T-helper 1 cell treated with Interleukin-12 subunit alpha and Interleukin-12 subunit beta and Interleukin-4 antibody, amounts not matched to agents 30 ng/mL and 1 ng/mL, for 36 hours (primary cell): ENCODE results near the gene FEN1. TPM values are rescaled to one million over a fixed set of nuclear protein-coding genes. Genes with fewer than 3 reads are reported as not detected.

ENCODE experiments used
- intact Hi-C: fragments of 100-400 bp; cut with micrococcal nuclease; formaldehyde crosslinking; loops from one replicate; pipeline ENCODE4 v1.15.1; 2024
- total RNA-seq: library from RNA; stranded (reverse); gene quantifications from 2 replicates; pipeline ENCODE4 v1.2.3, GENCODE V29; 2022

Gene FEN1
- total RNA-seq, 1 donor from 2014 or later, result 96.3 TPM

GRCh38 chr11:61815790-61816735 is 23.4 kb downstream of the FEN1 start:
- intact Hi-C loops, result loop anchor here (1.0 to 5.0 kb wide), 5 partner anchors 19 to 655 kb away; partner anchors contain the start of genes FADS3, FEN1, FTH1 and TMEM258

- intact Hi-C loops, result loop anchor here (1.0 to 5.0 kb wide), 6 partner anchors 10 to 656 kb away; partner anchors contain the start of genes FADS3, FTH1 and VPS37C
Observed at GRCh38 chr11:61816736-61817455, 24.2 kb downstream of the FEN1 start, which contains the start of gene FADS1. TSS of gene FADS1 (minus strand) at chr11:61817003. CDS start at chr11:61816929, 74 bp downstream.

- intact Hi-C loops, result loop anchor here (1.0 to 5.0 kb wide), 3 partner anchors 10 to 150 kb away; partner anchors contain the start of gene FTH1
Observed at GRCh38 chr11:61817471-61818202, 24.9 kb downstream of the FEN1 start.

DNA sequence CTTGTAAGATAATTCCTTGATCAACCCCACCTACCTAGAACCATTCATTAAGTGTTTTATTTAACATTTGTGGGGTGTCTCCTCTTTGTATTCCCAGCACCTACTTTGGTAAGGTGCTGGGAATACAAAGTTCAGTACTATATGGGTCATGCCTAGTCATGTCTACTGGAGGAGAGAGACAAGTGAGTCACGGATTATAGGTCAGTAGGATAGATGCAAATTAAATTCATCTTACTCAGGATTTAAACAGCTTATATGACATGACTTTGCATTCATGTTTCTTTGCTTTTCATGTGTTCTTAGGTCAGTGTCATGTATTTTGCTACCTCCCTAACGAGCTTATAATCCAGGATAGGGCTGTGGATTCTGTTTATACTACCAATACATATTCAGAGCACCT is 27.5 kb downstream of the FEN1 start:
- intact Hi-C loops, result no loop called here

DNA sequence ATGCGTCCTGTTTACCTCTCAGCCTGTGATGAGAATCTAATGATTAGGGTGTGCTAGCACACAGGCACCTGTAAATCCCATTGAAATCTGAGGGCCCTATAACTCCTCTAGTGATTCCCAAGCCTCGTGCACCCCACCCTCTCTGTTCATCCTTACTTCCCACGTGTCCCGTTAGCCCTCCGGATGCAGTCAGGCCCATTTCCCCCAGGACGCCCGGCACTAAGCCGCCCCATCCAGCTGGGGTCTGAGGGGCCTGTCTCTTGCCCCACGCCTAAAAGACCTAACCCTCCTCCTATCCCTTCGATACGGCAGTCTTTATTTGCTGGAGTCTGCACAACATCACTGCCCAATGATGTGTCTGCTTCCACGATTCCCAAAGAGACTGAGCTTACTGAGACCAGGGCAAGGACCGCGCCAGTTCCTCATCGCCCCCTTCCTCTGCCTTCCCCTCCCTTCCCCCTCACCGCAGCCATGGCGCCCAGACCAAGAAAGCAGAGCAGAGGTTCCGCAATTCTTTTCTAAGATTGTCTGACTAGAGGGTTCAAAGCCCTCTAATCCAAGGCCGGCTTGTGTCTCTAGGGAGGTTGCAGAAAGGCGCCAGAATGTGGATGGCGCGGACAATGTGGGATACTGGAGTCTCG is 34.3 kb downstream of the FEN1 start:
- intact Hi-C loops, result loop anchor here (1.0 to 5.0 kb wide), 3 partner anchors 10 to 200 kb away; partner anchors contain the start of gene FADS1

- intact Hi-C loops, result loop anchor here (1.0 to 5.0 kb wide), 6 partner anchors 9 to 296 kb away; partner anchors contain the start of genes FADS1, FEN1 and TMEM258
Observed at GRCh38 chr11:61827571-61828378, 35.1 kb downstream of the FEN1 start, which contains the start of gene FADS2. TSS of gene FADS2 (plus strand) at chr11:61828300. CDS start at chr11:61828391, 91 bp downstream.

- intact Hi-C loops, result loop anchor here (1.0 to 5.0 kb wide), 4 partner anchors 8 to 295 kb away; partner anchors contain the start of genes FEN1 and TMEM258
Observed at GRCh38 chr11:61828379-61828628, 35.6 kb downstream of the FEN1 start.

DNA sequence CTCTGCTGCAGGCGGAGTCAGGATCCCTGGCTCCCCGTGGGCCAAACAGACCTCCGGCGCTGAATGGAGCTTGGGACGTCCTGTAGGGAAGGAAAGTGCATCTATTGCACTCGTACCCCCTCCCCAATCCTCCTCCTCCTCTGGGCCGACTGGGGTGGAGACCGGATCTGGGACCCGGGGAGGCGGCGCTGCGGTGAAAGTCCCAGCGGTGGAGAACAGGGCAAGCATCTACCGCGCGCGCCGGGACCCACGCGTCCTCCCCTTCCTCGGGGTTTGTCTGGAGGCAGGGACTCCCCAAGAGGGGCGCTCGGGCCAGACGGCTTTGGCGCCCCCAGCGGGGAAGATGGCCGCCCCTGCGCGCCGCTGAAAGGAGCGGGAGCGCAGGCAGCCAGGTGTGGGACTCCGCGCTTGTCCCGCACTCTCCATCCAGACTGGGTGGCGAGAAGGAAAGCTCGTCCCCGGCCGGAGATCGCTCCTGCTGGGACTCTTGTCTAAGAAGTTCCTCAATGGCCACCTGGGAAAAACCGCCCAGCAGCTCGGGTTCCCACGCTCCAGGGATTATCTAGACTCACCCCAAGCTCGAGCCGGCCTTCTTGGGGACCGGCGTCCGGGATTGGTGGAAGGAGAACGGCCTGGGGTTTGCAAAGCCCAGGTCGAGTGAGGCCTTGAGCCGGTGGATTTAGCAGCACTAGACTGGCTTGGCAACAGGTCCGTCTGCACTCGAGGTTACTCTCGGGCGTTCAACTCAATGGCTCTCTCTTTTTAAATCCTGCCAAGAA is 36.1 kb downstream of the FEN1 start:
- intact Hi-C loops, result loop anchor here (1.0 to 5.0 kb wide), 4 partner anchors 7 to 294 kb away; partner anchors contain the start of genes FEN1 and TMEM258

DNA sequence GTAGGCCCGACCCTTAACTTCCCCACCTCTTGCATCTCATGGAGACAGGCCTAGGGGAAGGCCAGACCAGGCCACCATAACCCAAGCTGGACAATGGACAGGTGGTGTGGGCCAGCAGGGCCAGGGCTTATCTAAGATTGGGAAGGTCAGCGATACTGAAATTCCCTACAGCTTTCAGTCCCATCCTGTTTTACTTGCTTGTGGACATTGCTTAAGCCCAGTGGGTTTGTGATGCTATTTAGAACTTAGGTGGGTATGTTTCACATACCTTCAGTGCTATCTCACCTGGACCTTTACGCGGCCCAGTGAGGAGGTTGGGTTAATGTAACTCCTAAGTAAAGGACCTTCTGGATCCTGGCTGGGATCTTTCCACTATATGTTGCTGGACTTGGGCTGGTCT is 37.1 kb downstream of the FEN1 start:
- intact Hi-C loops, result loop anchor here (5.0 kb wide), 2 partner anchors 197 to 398 kb away; partner anchors contain the start of gene SDHAF2

DNA sequence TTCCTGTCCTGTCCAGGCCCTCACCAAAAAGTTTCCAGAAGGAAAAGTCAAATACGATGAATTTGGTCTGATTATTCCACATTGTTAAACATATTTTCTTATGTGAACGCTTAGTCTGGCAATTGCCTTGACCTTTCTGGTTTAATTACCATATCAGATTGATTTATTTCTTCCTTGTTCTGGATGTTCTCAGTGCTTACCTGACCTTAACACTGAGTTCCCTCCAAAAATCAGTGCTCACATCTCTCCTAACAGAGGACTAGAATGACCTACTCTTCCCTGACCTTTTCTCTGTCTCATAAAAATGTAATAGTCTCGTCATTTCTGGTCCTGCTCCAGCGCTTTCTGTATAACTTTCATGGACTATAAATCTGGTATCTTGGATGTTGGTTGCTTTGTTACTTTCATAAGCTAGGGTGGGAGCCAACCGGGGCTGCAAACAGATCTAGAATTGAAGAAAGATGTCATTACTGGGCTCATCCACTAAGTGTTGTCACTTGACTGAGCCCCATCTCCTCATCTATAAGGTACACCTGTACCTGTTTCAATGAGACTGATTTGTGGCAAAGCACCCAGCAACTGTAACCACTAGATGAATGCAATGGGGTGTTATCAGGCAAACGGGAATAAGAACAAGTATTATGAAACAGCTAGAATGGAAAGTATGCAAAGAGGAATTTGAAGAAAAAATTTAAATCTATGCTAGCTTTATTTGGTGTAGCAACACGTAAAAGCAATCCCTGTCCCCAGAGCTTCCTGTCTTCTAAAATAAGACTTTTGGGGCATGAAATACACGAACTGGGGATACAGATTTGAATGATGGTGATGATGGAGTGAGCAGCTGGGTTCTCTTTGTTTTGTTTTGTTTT is 37.8 kb downstream of the FEN1 start:
- intact Hi-C loops, result loop anchor here (5.0 kb wide), 1 partner anchor 398 kb away; the partner anchor contains the start of gene SDHAF2

DNA sequence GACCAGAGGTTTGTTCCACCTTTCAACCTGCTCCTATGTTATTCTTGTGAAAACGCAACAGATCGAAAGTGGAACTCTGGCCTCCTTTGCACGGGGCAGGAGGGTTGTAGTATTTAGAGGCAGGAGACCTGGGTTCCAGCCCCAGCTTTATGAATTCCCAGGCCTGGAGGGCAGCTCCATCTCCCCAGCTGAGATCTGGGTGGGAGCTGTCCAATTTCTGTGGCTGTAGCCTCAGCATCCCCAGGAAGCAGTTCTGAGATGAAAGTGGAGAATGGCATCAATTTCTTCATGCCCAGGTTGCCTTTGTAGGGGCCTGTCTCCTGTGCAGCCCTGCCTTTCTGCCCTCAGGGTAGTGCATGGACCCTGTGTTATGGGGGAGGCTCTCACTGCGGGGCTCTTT is 39.5 kb downstream of the FEN1 start:
- intact Hi-C loops, result loop anchor here (5.0 kb wide), 1 partner anchor 400 kb away; the partner anchor contains the start of gene SDHAF2

DNA sequence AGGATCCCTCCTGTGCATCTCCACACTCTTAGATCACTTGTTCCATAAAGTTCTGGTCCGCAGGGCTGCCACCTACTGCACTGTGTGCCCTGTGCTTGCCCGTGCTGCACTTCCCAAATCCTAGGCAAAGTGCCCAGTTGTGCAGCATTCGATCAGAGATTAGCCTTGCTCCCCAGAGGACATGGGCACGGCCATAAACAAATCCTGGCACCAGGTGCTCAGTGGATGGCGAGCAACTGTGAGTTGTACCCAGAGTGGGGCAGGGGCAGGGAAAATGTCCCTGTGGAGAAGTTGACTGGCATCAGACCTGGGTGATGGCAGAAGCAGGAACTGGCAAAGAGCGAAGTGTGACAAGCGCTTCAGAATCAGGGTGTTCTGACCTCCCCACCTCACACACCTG is 40.0 kb downstream of the FEN1 start:
- intact Hi-C loops, result loop anchor here (5.0 kb wide), 1 partner anchor 400 kb away; the partner anchor contains the start of gene SDHAF2

- intact Hi-C loops, result loop anchor here (5.0 kb wide), 1 partner anchor 401 kb away; the partner anchor contains the start of gene SDHAF2
Observed at GRCh38 chr11:61833471-61833870, 40.8 kb downstream of the FEN1 start.

- intact Hi-C loops, result loop anchor here (1.0 to 5.0 kb wide), 5 partner anchors 17 to 402 kb away; partner anchors contain the start of genes FADS1, FADS3, FEN1 and SDHAF2
Observed at GRCh38 chr11:61833926-61834277, 41.2 kb downstream of the FEN1 start.

GRCh38 chr11:61834278-61835048 is 41.8 kb downstream of the FEN1 start:
- intact Hi-C loops, result loop anchor here (1.0 to 5.0 kb wide), 5 partner anchors 17 to 402 kb away; partner anchors contain the start of genes FADS1, FADS3, FEN1 and SDHAF2

DNA sequence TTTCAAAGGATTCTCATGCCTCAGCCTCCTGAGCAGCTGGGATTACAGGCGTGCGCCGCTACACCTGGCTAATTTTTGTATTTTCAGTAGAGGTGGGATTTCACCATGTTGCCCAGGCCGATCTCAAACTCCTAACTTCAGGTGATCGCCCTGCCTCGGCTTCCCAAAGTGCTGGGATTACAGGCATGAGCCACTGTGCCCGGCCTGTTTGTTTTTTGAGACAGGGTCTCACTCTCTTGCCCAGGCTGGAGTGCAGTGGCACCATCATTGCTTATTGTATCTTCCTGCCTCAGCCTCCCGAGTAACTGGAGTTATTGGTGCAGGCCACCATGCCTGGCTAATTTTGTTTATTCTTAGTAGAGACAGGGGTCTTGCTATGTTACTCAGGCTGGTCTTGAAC is 43.5 kb downstream of the FEN1 start:
- intact Hi-C loops, result loop anchor here (1.0 kb wide), 1 partner anchor 8 kb away; the partner anchor contains the start of gene FADS2
